ENCODE results near the gene F7. TPM values are rescaled to one million over a fixed set of nuclear protein-coding genes. Genes with fewer than 3 reads are reported as not detected.

Gene F7
- total RNA-seq, 1 experiment from 2014 or later, result not detected

DNA sequence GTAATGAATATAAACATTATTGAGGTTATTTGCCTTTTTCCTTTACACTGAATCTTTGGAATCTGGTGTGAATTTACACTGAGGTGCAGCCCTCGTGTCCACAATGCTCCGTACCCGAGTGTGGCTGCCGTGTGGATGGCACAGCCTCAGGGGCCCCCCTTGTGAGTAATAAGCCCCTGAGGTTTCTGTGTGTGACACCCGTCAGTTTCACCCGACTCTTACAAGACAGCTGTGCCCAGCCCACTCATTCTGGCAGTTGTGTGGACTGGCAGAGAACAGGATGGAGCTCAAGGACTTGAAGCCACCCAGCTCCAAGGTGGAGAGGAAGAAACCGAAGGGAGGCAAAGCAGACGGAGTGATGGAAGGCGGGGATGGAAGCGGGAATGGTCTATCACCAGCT, 60.7 kb downstream of the F7 start:
- intact Hi-C loops (cut with micrococcal nuclease; ENCODE audit: unreplicated experiment) (no loop called here), in situ Hi-C loops (cut with HindIII; ENCODE audit: low pct_unique_long_range_greater_than_20kb, low sequenced_read_pairs) (no loop called here)
- ATAC-seq (no peak), DNase-seq (ENCODE audit: low read depth, low spot score) (no peak)
- ChIA-PET POLR2A (no interaction called here), CTCF (no interaction called here)
- no peak overlapping the region for H3K27ac ChIP-seq (ENCODE audit: low read length)
- H3K36me3 ChIP-seq (ENCODE audit: control insufficient read depth, insufficient read depth, low read length), result no peaks in the 10 kb centered on the region
- no peaks in the 10 kb centered on the region for H3K9me3 ChIP-seq (ENCODE audit: control insufficient read depth, insufficient read depth, low read depth, low read length)
- no peak for TF ChIP-seq TCF7L2 (IDR thresholded peaks at IDR 0.05; ENCODE audit: low read depth, low read length)
- TF ChIP-seq SIN3A (IDR thresholded peaks at IDR 0.05; ENCODE audit: borderline replicate concordance, insufficient read depth, low read depth, low read length), result no peak
- TF ChIP-seq, protein P1, sequence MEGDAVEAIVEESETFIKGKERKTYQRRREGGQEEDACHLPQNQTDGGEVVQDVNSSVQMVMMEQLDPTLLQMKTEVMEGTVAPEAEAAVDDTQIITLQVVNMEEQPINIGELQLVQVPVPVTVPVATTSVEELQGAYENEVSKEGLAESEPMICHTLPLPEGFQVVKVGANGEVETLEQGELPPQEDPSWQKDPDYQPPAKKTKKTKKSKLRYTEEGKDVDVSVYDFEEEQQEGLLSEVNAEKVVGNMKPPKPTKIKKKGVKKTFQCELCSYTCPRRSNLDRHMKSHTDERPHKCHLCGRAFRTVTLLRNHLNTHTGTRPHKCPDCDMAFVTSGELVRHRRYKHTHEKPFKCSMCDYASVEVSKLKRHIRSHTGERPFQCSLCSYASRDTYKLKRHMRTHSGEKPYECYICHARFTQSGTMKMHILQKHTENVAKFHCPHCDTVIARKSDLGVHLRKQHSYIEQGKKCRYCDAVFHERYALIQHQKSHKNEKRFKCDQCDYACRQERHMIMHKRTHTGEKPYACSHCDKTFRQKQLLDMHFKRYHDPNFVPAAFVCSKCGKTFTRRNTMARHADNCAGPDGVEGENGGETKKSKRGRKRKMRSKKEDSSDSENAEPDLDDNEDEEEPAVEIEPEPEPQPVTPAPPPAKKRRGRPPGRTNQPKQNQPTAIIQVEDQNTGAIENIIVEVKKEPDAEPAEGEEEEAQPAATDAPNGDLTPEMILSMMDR (IDR thresholded peaks at IDR 0.05), result no peak
- no peak for TF ChIP-seq POLR2AphosphoS5 (IDR thresholded peaks at IDR 0.05; ENCODE audit: low read depth, low read length)
- TF ChIP-seq, protein P2, sequence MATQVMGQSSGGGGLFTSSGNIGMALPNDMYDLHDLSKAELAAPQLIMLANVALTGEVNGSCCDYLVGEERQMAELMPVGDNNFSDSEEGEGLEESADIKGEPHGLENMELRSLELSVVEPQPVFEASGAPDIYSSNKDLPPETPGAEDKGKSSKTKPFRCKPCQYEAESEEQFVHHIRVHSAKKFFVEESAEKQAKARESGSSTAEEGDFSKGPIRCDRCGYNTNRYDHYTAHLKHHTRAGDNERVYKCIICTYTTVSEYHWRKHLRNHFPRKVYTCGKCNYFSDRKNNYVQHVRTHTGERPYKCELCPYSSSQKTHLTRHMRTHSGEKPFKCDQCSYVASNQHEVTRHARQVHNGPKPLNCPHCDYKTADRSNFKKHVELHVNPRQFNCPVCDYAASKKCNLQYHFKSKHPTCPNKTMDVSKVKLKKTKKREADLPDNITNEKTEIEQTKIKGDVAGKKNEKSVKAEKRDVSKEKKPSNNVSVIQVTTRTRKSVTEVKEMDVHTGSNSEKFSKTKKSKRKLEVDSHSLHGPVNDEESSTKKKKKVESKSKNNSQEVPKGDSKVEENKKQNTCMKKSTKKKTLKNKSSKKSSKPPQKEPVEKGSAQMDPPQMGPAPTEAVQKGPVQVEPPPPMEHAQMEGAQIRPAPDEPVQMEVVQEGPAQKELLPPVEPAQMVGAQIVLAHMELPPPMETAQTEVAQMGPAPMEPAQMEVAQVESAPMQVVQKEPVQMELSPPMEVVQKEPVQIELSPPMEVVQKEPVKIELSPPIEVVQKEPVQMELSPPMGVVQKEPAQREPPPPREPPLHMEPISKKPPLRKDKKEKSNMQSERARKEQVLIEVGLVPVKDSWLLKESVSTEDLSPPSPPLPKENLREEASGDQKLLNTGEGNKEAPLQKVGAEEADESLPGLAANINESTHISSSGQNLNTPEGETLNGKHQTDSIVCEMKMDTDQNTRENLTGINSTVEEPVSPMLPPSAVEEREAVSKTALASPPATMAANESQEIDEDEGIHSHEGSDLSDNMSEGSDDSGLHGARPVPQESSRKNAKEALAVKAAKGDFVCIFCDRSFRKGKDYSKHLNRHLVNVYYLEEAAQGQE (IDR thresholded peaks at IDR 0.05; ENCODE audit: insufficient read depth in 1 of 2, low read depth in 2 of 2, low read length in 1 of 2), result no peak
- H3K4me1 ChIP-seq (ENCODE audit: control insufficient read depth, insufficient read depth, low read length), result no peaks in the 10 kb centered on the region; the same call in 1 of the 2 replicates
- BruUV-seq (replicated peaks), result no TSS peak
- H3K4me3 ChIP-seq (ENCODE audit: low read depth in 2 of 2, low read length in 2 of 2), result no peak overlapping the region
- H3K27me3 ChIP-seq (ENCODE audit: control insufficient read depth, insufficient read depth, low read length), result no peaks in the 10 kb centered on the region

GRCh38 chr13:113166681-113167080, 61.1 kb downstream of the F7 start:
- in situ Hi-C loops (cut with HindIII; ENCODE audit: low pct_unique_long_range_greater_than_20kb, low sequenced_read_pairs), result no loop called here
- no peaks in the 10 kb centered on the region; the same call in 1 of the 2 replicates for H3K4me1 ChIP-seq (ENCODE audit: control insufficient read depth, insufficient read depth, low read length)
- DNase-seq (ENCODE audit: low read depth, low spot score), result no peak
- intact Hi-C loops (cut with micrococcal nuclease; ENCODE audit: unreplicated experiment), result no loop called here
- no peaks in the 10 kb centered on the region for H3K9me3 ChIP-seq (ENCODE audit: control insufficient read depth, insufficient read depth, low read depth, low read length)
- TF ChIP-seq, protein P2 (IDR thresholded peaks at IDR 0.05; ENCODE audit: insufficient read depth in 1 of 2, low read depth in 2 of 2, low read length in 1 of 2), result no peak
- TF ChIP-seq POLR2AphosphoS5 (IDR thresholded peaks at IDR 0.05; ENCODE audit: low read depth, low read length), result no peak
- TF ChIP-seq, protein P1 (IDR thresholded peaks at IDR 0.05), result no peak
- TF ChIP-seq TCF7L2 (IDR thresholded peaks at IDR 0.05; ENCODE audit: low read depth, low read length), result no peak
- H3K27me3 ChIP-seq (ENCODE audit: control insufficient read depth, insufficient read depth, low read length), result no peaks in the 10 kb centered on the region
- no peak overlapping the region for H3K27ac ChIP-seq (ENCODE audit: low read length)
- ATAC-seq, result no peak
- CTCF ChIA-PET, result no interaction called here
- POLR2A ChIA-PET, result no interaction called here
- H3K36me3 ChIP-seq (ENCODE audit: control insufficient read depth, insufficient read depth, low read length), result no peaks in the 10 kb centered on the region; the same call in 1 of the 2 replicates
- BruUV-seq (replicated peaks), result no TSS peak
- no peak overlapping the region for H3K4me3 ChIP-seq (ENCODE audit: low read depth in 2 of 2, low read length in 2 of 2)

Measured in Panc1 (cell line).